HepG2 (cell line): ENCODE results near the gene RAB29. TPM values are rescaled to one million over a fixed set of nuclear protein-coding genes. Genes with fewer than 3 reads are reported as not detected.

Experiments
- ARID4A ChIP-seq: sonication (generic); formaldehyde crosslinking; IDR thresholded peaks from 2 replicates; pipeline ENCODE4 v1.5.0; 2020; ENCODE audit warnings: mild to moderate bottlenecking, missing genetic modification reagents, borderline replicate concordance
- EED ChIP-seq: sonication (generic); formaldehyde crosslinking; IDR thresholded peaks from 2 replicates; pipeline ENCODE4 v1.5.0; 2020; ENCODE audit warnings: mild to moderate bottlenecking, missing genetic modification reagents
- GABPA ChIP-seq, 2 experiments: IDR thresholded peaks; 2 replicates each; pipeline ENCODE4 v1.6.1; 2011 to 2016; ENCODE audit warnings: low read depth in 2 of 2, low read length in 1 of 2, missing biosample characterization in 1 of 2, missing genetic modification characterization in 1 of 2
- IRF2 ChIP-seq: IDR thresholded peaks from 2 replicates; pipeline ENCODE4 v1.6.1; 2018; ENCODE audit warnings: missing genetic modification reagents, missing compliant biosample characterization
- NFYB ChIP-seq: sonication (generic); formaldehyde crosslinking; IDR thresholded peaks from 2 replicates; pipeline ENCODE4 v1.4.0; 2020; ENCODE audit warnings: missing genetic modification reagents
- SAP130 ChIP-seq: IDR thresholded peaks from 2 replicates; pipeline ENCODE4 v1.6.1; 2016; ENCODE audit warnings: low read depth
- SIN3A ChIP-seq: IDR thresholded peaks from 2 replicates; pipeline ENCODE4 v1.6.1; 2011; ENCODE audit warnings: low read depth, mild to moderate bottlenecking, control low read depth, low read length, borderline replicate concordance
- SMAD1 ChIP-seq: sonication (generic); formaldehyde crosslinking; IDR thresholded peaks from 2 replicates; pipeline ENCODE4 v1.4.0; 2020; ENCODE audit warnings: missing genetic modification reagents, low read depth, mild to moderate bottlenecking, borderline replicate concordance
- TBP ChIP-seq: sonication (generic); formaldehyde crosslinking; IDR thresholded peaks from 2 replicates; pipeline ENCODE4 v1.5.0; 2020; ENCODE audit warnings: missing genetic modification reagents
- ZKSCAN8 ChIP-seq: IDR thresholded peaks from 2 replicates; pipeline ENCODE4 v1.6.1; 2016; ENCODE audit warnings: borderline replicate concordance, missing genetic modification reagents, missing compliant biosample characterization
- ZNF652 ChIP-seq: IDR thresholded peaks from 2 replicates; pipeline ENCODE4 v1.6.1; 2016; ENCODE audit warnings: low read depth, borderline replicate concordance
- polyA plus RNA-seq, 8 experiments: library from polyadenylated mRNA; depleted of rRNA in 3 of 8; stranded (reverse) in 7 of 8; unstranded in 1 of 8; fragments of >200 nt; fragmentation: Illumina TruSeq in 4 of 8; extraction: Trizol in 4 of 8; gene quantifications; 2 replicates each; pipeline versions ENCODE4 v1.2.1 to v1.2.3, GENCODE V29; 2011 to 2016; ENCODE audit warnings: low read depth in 4 of 8, missing spikeins in 1 of 8, mixed read lengths in 1 of 8; ENCODE audit not compliant: insufficient read depth in 1 of 8
- total RNA-seq, 5 experiments: library from RNA; depleted of rRNA; stranded (reverse); fragments of >200 nt; fragmentation: Illumina TruSeq; extraction: Trizol; gene quantifications; 2 replicates each; pipeline ENCODE4 v1.2.3, GENCODE V29; 2016; ENCODE audit warnings: low read depth in 1 of 5
- TF ChIP-seq, protein P1 (sequence below): sonication (generic); formaldehyde crosslinking; IDR thresholded peaks from 2 replicates; pipeline ENCODE4 v1.8.1; 2023; ENCODE audit warnings: mild to moderate bottlenecking, moderate library complexity, missing genetic modification reagents
- TF ChIP-seq, protein P2 (sequence below), 2 experiments: sonication (generic) in 1 of 2; formaldehyde crosslinking in 1 of 2; IDR thresholded peaks; 2 replicates each; pipeline versions ENCODE4 v1.4.0 to v1.6.1; 2018 to 2020; ENCODE audit warnings: missing genetic modification reagents in 2 of 2, borderline replicate concordance in 1 of 2, low read depth in 1 of 2, mild to moderate bottlenecking in 1 of 2, missing biosample characterization in 1 of 2
- TF ChIP-seq, protein P3 (sequence below): IDR thresholded peaks from 2 replicates; pipeline ENCODE4 v1.6.1; 2016; ENCODE audit warnings: low read depth, control low read depth
- TF ChIP-seq, protein P4 (sequence below): IDR thresholded peaks from 2 replicates; pipeline ENCODE4 v1.6.1; 2018; ENCODE audit warnings: missing genetic modification reagents, mild to moderate bottlenecking, missing compliant biosample characterization

The RAB29 gene
- total and polyA plus RNA-seq, 2 of the 13 experiments (the other 11 are each of a cell fraction or from before 2014, with no cell fraction given) = 8.7 to 10.1 TPM

DNA sequence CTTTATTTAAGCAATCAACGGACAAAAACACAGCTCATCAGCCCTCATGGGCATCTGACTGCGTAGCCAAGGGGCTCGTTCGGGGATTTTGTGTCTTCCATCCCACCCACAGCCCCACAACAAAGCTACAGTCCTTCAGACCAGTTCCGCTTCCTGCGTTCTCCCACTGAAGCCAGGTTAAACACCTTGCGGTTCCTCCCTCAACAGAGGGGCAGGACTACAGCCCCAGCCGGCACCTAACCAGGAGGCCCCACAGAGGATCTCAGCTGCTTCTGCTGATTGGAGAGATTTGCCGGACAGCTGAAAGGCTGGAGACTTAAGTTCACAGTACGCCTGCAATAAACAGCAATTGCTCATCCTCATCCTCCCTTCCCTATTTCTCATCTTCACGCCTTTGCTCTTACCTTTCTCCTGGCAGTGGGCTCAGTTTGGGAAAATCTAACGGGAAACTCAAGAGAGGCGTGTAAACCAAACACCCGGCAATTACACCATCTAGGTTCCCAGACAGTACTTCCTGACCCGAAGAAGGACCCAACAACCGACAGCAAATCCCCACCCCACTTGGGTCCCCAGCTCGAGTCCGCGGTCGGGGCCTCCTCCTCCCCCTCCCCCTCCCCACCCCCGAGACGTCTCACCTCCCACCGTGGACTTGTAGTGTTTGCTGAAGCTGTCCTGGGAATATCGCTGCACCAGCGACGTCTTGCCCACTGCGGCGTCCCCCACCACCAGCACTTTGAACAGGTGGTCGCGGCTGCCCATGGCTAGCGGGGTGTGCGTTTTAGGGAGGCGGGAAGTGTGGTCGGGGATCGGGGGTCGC is 876 bp downstream of the RAB29 start (continued):
- TF ChIP-seq, protein P1, sequence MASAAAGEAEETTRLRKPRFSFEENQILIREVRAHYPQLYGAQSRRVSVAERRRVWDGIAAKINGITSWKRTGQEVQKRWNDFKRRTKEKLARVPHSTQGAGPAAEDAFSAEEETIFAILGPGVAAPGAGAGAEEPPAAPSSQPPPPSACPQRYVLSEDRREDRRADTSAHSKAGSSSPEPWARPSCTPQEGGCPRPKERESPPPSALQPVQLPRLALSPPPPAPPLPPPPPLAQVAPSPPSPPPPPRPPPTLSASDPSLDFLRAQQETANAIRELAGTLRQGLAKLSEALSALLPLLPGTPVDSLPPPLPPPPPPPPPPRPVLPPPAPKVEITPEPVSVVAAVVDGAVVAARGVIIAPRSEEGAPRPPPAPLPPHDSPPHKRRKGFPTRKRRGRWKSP = no peak
- TF ChIP-seq, protein P2, sequence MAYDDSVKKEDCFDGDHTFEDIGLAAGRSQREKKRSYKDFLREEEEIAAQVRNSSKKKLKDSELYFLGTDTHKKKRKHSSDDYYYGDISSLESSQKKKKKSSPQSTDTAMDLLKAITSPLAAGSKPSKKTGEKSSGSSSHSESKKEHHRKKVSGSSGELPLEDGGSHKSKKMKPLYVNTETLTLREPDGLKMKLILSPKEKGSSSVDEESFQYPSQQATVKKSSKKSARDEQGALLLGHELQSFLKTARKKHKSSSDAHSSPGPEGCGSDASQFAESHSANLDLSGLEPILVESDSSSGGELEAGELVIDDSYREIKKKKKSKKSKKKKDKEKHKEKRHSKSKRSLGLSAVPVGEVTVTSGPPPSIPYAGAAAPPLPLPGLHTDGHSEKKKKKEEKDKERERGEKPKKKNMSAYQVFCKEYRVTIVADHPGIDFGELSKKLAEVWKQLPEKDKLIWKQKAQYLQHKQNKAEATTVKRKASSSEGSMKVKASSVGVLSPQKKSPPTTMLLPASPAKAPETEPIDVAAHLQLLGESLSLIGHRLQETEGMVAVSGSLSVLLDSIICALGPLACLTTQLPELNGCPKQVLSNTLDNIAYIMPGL (CRISPR knock-in tag; IDR thresholded peaks at IDR 0.05; ENCODE audit: borderline replicate concordance in 1 of 2, low read depth in 1 of 2) = no peak
- TF ChIP-seq, protein P3, sequence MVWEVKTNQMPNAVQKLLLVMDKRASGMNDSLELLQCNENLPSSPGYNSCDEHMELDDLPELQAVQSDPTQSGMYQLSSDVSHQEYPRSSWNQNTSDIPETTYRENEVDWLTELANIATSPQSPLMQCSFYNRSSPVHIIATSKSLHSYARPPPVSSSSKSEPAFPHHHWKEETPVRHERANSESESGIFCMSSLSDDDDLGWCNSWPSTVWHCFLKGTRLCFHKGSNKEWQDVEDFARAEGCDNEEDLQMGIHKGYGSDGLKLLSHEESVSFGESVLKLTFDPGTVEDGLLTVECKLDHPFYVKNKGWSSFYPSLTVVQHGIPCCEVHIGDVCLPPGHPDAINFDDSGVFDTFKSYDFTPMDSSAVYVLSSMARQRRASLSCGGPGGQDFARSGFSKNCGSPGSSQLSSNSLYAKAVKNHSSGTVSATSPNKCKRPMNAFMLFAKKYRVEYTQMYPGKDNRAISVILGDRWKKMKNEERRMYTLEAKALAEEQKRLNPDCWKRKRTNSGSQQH = peak; percentile 48; the same call in 1 of the 2 replicates
- TF ChIP-seq TBP (no peak), IRF2 (CRISPR knock-in tag) (no peak), GABPA (IDR thresholded peaks at IDR 0.05; ENCODE audit: low read depth, low read length) (0 out of 2 replicates have a peak, but pooled peaks have one; percentile 8), GABPA (CRISPR knock-in tag; IDR thresholded peaks at IDR 0.05; ENCODE audit: low read depth) (no peak), SMAD1 (no peak), EED (CRISPR knock-in tag) (0 out of 2 replicates have a peak, but pooled peaks have one; percentile 39), ZKSCAN8 (CRISPR knock-in tag) (no peak), SIN3A (peak; percentile 47; the same call in 1 of the 2 replicates), NFYB (CRISPR knock-in tag) (peak; percentile 44; the same call in 1 of the 2 replicates), ZNF652 (0 out of 2 replicates have a peak, but pooled peaks have one; percentile 66), ARID4A (peak; percentile 30; the same call in 1 of the 2 replicates), SAP130 (CRISPR knock-in tag) (peak; percentile 69)
- TF ChIP-seq, protein P4, sequence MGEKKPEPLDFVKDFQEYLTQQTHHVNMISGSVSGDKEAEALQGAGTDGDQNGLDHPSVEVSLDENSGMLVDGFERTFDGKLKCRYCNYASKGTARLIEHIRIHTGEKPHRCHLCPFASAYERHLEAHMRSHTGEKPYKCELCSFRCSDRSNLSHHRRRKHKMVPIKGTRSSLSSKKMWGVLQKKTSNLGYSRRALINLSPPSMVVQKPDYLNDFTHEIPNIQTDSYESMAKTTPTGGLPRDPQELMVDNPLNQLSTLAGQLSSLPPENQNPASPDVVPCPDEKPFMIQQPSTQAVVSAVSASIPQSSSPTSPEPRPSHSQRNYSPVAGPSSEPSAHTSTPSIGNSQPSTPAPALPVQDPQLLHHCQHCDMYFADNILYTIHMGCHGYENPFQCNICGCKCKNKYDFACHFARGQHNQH (CRISPR knock-in tag) = 0 out of 2 replicates have a peak, but pooled peaks have one; percentile 41
